Fibroblast of the aortic adventitia (primary cell): ENCODE data around the gene CUX1. TPM values are rescaled to one million over a fixed set of nuclear protein-coding genes. Genes with fewer than 3 reads are reported as not detected.
"Not testable (repeated sequence)": the region's sequence is repeated elsewhere in the genome, so short reads cannot be mapped to it uniquely, and the experiment has no call there.

Experiments
- DNase-seq: peaks from one replicate; pipeline ENCODE4 v3.0.0-alpha.2; 2010; ENCODE audit warnings: low read depth
- H3K4me3 ChIP-seq: 2 replicates; pipeline ENCODE4 v1.5.1; 2011; ENCODE audit warnings: low read depth, mild to moderate bottlenecking, control low read depth, low read length, moderate library complexity
- total RNA-seq: library from RNA; depleted of rRNA; stranded (reverse); fragments of >200 nt; gene quantifications from 2 replicates; pipeline ENCODE4 v1.2.3, GENCODE V29; 2012; ENCODE audit warnings: low replicate concordance
- TF ChIP-seq, protein P1 (sequence below): IDR thresholded peaks from 2 replicates; pipeline ENCODE4 v1.5.1; 2011; ENCODE audit warnings: mild to moderate bottlenecking, low read length, control low read depth, inconsistent platforms; ENCODE audit not compliant: insufficient read depth

CUX1 gene
- total RNA-seq, 1 donor = 44.2 TPM

DNA sequence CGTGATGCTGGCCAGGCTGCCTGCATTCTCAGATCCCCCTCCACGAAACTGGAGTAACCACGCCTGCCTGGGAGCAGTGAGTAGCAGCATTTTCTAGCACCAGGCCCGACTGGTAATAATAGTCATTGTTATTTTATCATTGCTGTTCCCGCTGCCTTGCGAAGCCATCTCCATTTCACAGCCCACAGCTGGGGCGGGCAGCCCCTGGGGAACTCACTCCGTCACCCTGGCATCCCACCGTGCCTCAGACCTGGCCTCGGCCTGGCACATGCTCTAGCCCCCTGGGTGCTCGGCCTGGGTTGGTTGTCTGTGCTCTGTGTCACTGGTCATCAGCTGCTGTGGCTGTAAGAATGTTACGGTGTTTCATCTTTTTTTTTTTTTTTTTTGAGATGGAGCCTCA is 411.5 kb downstream of the CUX1 start:
- DNase-seq = no peak
- TF ChIP-seq, protein P1, sequence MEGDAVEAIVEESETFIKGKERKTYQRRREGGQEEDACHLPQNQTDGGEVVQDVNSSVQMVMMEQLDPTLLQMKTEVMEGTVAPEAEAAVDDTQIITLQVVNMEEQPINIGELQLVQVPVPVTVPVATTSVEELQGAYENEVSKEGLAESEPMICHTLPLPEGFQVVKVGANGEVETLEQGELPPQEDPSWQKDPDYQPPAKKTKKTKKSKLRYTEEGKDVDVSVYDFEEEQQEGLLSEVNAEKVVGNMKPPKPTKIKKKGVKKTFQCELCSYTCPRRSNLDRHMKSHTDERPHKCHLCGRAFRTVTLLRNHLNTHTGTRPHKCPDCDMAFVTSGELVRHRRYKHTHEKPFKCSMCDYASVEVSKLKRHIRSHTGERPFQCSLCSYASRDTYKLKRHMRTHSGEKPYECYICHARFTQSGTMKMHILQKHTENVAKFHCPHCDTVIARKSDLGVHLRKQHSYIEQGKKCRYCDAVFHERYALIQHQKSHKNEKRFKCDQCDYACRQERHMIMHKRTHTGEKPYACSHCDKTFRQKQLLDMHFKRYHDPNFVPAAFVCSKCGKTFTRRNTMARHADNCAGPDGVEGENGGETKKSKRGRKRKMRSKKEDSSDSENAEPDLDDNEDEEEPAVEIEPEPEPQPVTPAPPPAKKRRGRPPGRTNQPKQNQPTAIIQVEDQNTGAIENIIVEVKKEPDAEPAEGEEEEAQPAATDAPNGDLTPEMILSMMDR = no peak
- H3K4me3 ChIP-seq = no peak overlapping the region

DNA sequence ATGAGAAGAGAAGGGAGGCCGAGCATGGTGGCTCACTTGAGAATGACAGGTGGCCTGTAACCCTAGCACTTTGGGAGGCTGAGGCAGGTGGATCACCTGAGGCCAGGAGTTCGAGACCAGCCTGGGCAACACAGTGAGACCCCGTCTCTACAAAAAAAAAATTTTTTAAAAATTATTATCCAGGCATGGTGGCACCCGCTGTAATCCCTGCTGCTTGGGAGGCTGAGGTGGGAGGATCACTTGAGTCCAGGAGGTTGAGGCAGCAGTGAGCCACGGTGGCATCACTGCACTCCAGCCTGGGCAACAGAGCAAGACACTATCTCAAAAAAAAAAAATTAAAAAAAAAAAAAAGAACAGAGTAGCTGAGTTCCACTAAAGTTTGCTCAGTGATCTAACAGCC is 412.7 kb downstream of the CUX1 start:
- DNase-seq, H3K4me3 ChIP-seq: not testable (repeated sequence)

DNA sequence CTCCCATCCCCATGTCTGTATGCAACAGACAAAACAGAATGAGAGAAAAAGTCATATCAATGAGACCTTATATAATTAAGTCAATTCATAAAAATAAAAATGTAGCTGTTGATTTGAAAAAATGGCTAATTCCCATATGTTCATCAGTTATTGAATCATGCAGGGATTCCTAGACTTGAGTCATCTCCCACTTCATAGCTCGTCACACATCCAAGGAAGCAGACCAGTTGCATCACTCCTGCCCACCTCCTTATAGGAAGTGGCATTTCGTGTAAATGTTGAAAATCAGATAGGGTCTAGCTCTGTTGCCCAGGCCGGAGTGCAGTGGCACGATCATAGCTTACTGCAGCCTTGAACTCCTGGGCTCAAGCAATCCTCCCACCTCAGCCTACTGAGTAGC is 413.2 kb downstream of the CUX1 start:
- TF ChIP-seq, protein P1 = no peak
- DNase-seq = peak; percentile 28
- no peak overlapping the region for H3K4me3 ChIP-seq

DNA sequence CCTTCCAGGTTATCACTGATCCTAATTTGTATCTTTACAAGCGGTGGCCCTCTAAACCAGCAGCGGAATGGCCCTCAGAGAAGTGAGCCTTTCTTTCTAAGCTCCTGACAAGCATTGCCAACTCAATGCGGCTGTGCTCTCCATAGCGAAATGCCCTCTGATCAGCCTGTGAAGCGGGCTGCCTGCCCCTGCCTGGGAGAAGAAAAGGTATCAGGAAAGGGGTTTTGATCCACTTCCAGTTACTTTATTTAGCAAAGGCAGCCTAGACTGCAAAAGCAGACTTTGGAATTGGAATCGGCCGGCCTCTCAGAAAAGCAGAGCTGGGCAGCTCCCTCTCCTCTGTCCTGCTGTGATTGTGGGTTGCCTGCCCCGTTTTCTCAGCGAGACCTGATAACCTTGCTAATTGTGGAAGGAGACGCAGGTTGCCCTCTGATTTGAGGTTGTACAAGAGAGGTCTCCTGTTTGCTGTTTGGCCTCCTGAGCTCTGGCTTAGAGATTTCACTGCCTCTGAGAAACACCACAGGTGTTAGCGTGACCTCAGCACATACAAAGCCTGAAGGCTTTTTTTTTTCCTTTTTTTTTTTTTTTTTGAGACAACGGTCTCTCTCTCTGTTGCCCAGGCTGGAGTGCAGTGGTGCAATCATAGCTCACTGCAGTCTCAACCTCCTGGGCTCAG is 415.3 kb downstream of the CUX1 start:
- H3K4me3 ChIP-seq = no peak overlapping the region
- no peak for DNase-seq
- TF ChIP-seq, protein P1 = no peak

DNA sequence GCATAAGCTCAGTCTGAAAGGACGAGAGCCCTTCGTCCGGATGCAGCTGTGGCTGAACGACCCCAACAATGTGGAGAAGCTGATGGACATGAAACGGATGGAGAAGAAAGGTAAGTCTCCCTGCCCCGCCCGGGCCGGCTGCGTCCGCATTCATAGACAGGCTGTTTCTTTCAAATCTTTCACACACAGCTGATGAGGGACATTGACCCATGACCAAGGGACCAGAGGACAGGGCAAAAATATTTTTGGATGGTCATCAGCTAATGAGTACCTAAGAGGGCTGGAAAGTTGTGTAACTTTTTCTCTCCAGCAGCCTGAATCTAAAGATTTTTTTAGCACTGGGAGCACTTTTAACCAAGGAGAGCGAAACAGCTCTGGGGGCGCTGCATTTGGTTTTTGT is 416.7 kb downstream of the CUX1 start:
- H3K4me3 ChIP-seq = no peak overlapping the region
- DNase-seq = no peak
- TF ChIP-seq, protein P1 = no peak

DNA sequence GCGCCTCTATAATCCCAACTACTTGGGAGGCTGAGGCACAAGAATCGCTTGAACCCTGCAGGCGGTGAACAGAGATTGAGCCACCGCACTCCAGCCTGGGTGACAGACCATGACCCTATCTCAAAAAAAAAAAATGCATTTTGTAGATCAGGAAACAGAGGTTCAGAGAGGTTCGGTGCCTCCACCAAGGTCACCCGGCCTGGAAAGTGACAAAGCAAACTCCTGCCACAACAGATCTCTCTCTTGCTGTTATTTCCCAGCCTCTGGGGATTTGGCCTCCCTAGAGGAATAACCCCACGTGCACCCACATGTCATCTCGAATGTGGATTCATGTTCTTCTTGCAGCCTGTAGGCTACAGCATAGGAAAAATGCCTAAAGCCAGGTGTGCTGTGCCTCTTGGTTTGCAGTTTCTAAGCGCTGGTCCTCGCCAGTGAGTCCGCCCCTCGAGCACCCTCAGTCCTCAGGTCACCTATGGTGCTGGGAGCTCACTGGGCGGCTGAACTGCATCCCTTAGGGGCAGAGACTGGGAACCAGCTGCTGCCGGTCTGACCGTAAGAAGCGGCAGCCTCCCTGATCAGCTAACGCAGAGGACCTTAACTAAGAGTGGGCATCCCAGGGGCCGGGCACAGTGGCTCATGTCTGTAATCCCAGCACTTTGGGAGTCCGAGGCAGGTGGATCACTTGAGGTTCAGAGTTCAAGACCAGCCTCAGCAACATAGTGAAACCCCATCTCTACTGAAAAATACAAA is 417.6 kb downstream of the CUX1 start:
- DNase-seq = no peak
- H3K4me3 ChIP-seq = no peak overlapping the region
- TF ChIP-seq, protein P1 = no peak

DNA sequence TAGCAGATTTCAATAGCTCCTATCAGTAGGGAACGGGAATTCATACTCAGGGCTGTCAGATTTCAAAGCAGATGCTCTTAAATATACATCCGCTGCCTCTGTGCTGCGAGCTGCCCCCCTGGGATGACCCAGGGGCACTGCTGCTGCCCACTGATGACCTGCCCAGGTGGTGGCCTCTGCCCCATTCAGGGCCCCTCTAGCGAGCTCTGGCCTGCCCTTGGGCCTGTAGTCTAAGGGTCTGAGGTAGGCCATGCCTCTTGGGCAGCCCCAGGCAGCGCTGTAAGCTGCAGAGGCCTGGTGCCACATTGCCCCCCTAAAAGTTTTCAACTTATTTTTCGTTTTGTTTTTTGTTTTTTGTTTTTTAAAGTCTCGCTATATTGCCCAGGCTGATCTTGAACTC is 418.7 kb downstream of the CUX1 start:
- TF ChIP-seq, protein P1 = no peak
- no peak overlapping the region for H3K4me3 ChIP-seq
- DNase-seq = no peak
